Sigmoid colon (tissue), 7 donors: ENCODE data around the gene HIF3A. TPM values are rescaled to one million over a fixed set of nuclear protein-coding genes. Genes with fewer than 3 reads are reported as not detected.

Experiments used
- DNase-seq: peaks from one replicate; pipeline ENCODE4 v3.0.0-alpha.2; 2019
- H3K27ac ChIP-seq, 4 donors: fragments of 200-600 bp; sonication (generic); one replicate each; pipeline ENCODE4 v1.5.1; 2016 to 2019; ENCODE audit warnings: mild to moderate bottlenecking in 1 of 4
- H3K27me3 ChIP-seq, 3 donors: fragments of 200-600 bp; sonication (generic); one replicate each; pipeline ENCODE4 v1.5.1; 2019; ENCODE audit warnings: mild to moderate bottlenecking in 1 of 3
- H3K36me3 ChIP-seq, 4 donors: fragments of 200-600 bp; sonication (generic); one replicate each; pipeline ENCODE4 v1.5.1; 2016 to 2019
- H3K4me1 ChIP-seq, 4 donors: fragments of 200-600 bp; sonication (generic); one replicate each; pipeline ENCODE4 v1.5.1; 2017 to 2019
- H3K4me3 ChIP-seq, 4 donors: fragments of 200-600 bp; sonication (generic); one replicate each; pipeline ENCODE4 v1.5.1; 2017 to 2019; ENCODE audit warnings: mild to moderate bottlenecking in 2 of 4, moderate library complexity in 1 of 4
- H3K9me3 ChIP-seq, 4 donors: fragments of 200-600 bp in 3 of 4; sonication (generic) in 3 of 4; one replicate each; pipeline versions ENCODE4 v1.5.1 to v1.6.1; 2013 to 2019
- CTCF ChIP-seq, 4 experiments: fragments of 450-650 bp in 3 of 4; fragments of 200-600 bp in 1 of 4; IDR thresholded peaks; one replicate each; pipeline ENCODE4 v1.5.1; 2016 to 2019; ENCODE audit warnings: antibody characterized with exemption in 4 of 4, mild to moderate bottlenecking in 3 of 4, moderate library complexity in 2 of 4
- EP300 ChIP-seq, 4 donors: sonication (generic); formaldehyde crosslinking; IDR thresholded peaks; one replicate each; pipeline ENCODE4 v1.6.1; 2017; ENCODE audit warnings: antibody characterized with exemption in 4 of 4
- POLR2A ChIP-seq, 2 donors: fragments of 450-650 bp; IDR thresholded peaks; one replicate each; pipeline ENCODE4 v1.6.1; 2016; ENCODE audit warnings: antibody characterized with exemption in 2 of 2, mild to moderate bottlenecking in 2 of 2, moderate library complexity in 2 of 2
- POLR2AphosphoS5 ChIP-seq, 4 donors: sonication (generic); formaldehyde crosslinking; IDR thresholded peaks; one replicate each; pipeline ENCODE4 v1.6.1; 2017; ENCODE audit warnings: antibody characterized with exemption in 4 of 4
- WGBS, 2 donors: extraction: QIAGEN DNeasy Blood & Tissue Kit; methylation state at CpG; one replicate each; pipeline ENCODE4 v1.1.7; 2013; 5-methylcytosine and 5-hydroxymethylcytosine counted together
- intact Hi-C: fragments of 100-400 bp; cut with DNase I; formaldehyde crosslinking; loops from one replicate; pipeline ENCODE4 v1.15.1; 2023
- polyA plus RNA-seq, 3 donors: library from polyadenylated mRNA; stranded (reverse); fragments of 200-250 nt; gene quantifications; one replicate each; pipeline ENCODE4 v1.2.3, GENCODE V29; 2013
- total RNA-seq, 4 donors: library from RNA; depleted of rRNA; stranded (reverse); fragments of >200 nt; gene quantifications; one replicate each; pipeline ENCODE4 v1.1.0, GENCODE V29; 2016
- donor health status: healthy with polysubstance abuse.
- donor health status: Bipolar disorder and iron deficiency.
- donor health status: healthy.

The HIF3A gene
- total and polyA plus RNA-seq, 7 donors = 1.8 to 310 (median 63.0) TPM

- DNase-seq = peak; percentile 79
- no peak for TF ChIP-seq POLR2AphosphoS5 (IDR thresholded peaks at IDR 0.05)
- TF ChIP-seq POLR2A (IDR thresholded peaks at IDR 0.05) = no peak
- TF ChIP-seq CTCF (IDR thresholded peaks at IDR 0.05) = no peak
- TF ChIP-seq EP300 (IDR thresholded peaks at IDR 0.05) = no peak
- Histone ChIP-seq H3K27me3 (no peaks in the 10 kb centered on the region), H3K36me3 (peaks cover 9 to 32% (median 26%) of the 10 kb centered on the region in 4 donors), H3K9me3 (no peaks in the 10 kb centered on the region), H3K4me3 (no peak overlapping the region), H3K4me1 (peaks cover 0 to 54% (median 50%) of the 10 kb centered on the region in 4 donors), H3K27ac (peak overlapping the region; percentile 39 to 68 (median 66))
- intact Hi-C loops = no loop called here
- WGBS, 2 donors = 34 to 43% methylated on average over 18 of the region's 18 CpGs
Observed at GRCh38 chr19:46351241-46352041, 54.6 kb downstream of the HIF3A start.

GRCh38 chr19:46353730-46354528, 57.1 kb downstream of the HIF3A start:
- Histone ChIP-seq H3K4me1 (peaks cover 0 to 35% (median 32%) of the 10 kb centered on the region in 4 donors), H3K27ac (no peak overlapping the region)
- peak; percentile 57 for DNase-seq

GRCh38 chr19:46355234-46356148, 58.6 kb downstream of the HIF3A start:
- DNase-seq = peak; percentile 51
- Histone ChIP-seq H3K36me3 (peaks cover 9 to 50% (median 29%) of the 10 kb centered on the region in 4 donors), H3K27ac (no peak overlapping the region), H3K4me3 (no peak overlapping the region), H3K9me3 (no peaks in the 10 kb centered on the region), H3K27me3 (no peaks in the 10 kb centered on the region), H3K4me1 (peaks cover 0 to 19% (median 17%) of the 10 kb centered on the region in 4 donors)
- intact Hi-C loops = no loop called here
- WGBS, 2 donors = 75 to 80% methylated on average over 23 of the region's 23 CpGs
- TF ChIP-seq POLR2AphosphoS5 (IDR thresholded peaks at IDR 0.05) = no peak
- no peak for TF ChIP-seq EP300 (IDR thresholded peaks at IDR 0.05)
- TF ChIP-seq CTCF (IDR thresholded peaks at IDR 0.05) = no peak
- TF ChIP-seq POLR2A (IDR thresholded peaks at IDR 0.05) = no peak

More at GRCh38 chr19:46353730-46354528, 57.1 kb downstream of the HIF3A start:
- intact Hi-C loops = no loop called here
- WGBS, 2 donors = 89 to 95% methylated on average over 28 of the region's 28 CpGs
- no peak overlapping the region for H3K4me3 ChIP-seq
- H3K36me3 ChIP-seq = peaks cover 9 to 50% (median 29%) of the 10 kb centered on the region in 4 donors
- no peaks in the 10 kb centered on the region for H3K9me3 ChIP-seq
- no peaks in the 10 kb centered on the region for H3K27me3 ChIP-seq
- TF ChIP-seq POLR2A (IDR thresholded peaks at IDR 0.05) (no peak), POLR2AphosphoS5 (IDR thresholded peaks at IDR 0.05) (no peak), CTCF (IDR thresholded peaks at IDR 0.05) (no peak), EP300 (IDR thresholded peaks at IDR 0.05) (no peak)
